HG02884 (cell line): ENCODE results near the gene CCDC71L.
"Not testable (repeated sequence)": the region's sequence is repeated elsewhere in the genome, so short reads cannot be mapped to it uniquely, and the experiment has no call there.

Experiments
- ATAC-seq: cut with Tn5 transposase; IDR thresholded peaks from one replicate; pipeline ENCODE4 v1.9.1; 2021; ENCODE audit warnings: mild to moderate bottlenecking, moderate library complexity; ENCODE audit not compliant: unreplicated experiment

The CCDC71L gene

DNA sequence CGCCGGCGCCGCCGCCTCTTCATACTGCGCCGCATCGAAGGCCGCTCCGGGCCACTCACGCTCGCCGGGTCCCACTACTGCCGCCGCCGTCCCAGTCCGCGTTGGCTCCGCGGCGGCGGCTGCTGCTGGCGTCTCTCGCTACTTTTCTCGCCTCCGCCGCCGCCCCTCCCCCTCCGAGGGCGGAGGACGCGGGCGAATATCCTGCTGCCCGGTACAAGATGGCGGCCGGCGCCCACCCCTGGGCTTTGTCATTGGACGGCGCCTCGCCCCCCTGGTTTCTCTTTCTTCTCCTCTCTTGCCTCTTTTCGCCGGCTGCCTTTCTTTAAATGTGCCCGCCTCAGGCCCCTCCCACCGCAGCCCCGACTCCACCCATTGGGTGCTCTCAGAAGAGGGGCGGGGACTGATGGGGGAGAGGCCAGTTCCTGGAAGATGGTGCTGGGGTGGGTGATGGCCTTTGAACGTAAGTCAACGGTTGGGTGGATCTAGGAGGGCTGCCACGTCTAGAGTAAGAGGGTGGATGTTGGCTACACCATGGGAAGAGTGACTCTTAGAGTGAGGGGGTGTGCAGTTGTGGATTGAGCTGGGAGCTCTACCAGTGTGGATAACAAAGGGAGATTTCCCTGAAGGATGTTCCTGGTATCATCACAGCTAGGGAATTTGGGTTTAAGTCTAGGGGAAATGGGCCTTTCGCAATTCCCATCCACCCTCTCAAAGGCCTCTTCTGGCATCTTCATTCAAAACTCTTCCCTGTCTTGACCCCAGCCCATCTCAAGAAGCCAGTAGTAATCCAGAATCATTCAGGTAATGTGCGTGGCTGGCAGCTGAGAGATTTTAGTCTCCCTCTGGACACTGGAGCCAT lies at the start of gene CCDC71L:
Gene CCDC71L (minus strand): TSS at position 297 of the 859 bp plus-strand sequence. CDS start 262 bp downstream, at position 35.
- ATAC-seq: peak; percentile 72

DNA sequence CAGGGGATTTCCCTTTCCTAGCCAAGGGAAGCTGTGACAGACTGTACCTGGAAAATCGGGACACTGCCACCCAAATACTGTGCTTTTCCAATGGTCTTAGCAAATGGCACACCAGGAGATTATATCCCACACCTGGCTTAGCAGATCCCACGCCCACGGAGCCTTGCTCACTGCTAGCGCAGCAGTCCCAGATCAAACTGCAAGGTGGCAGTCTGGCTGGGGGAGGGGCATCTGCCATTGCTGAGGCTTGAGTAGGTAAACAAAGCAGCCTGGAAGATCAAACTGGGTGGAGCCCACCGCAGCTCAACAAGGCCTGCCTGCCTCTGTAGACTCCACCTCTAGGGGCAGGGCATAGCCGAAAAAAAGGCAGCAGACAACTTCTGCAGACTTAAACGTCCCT lies 48.6 kb upstream of the CCDC71L start:
- not testable (repeated sequence) for ATAC-seq

GRCh38 chr7:106704000-106704840 lies 43.3 kb upstream of the CCDC71L start:
- no peak for ATAC-seq

DNA sequence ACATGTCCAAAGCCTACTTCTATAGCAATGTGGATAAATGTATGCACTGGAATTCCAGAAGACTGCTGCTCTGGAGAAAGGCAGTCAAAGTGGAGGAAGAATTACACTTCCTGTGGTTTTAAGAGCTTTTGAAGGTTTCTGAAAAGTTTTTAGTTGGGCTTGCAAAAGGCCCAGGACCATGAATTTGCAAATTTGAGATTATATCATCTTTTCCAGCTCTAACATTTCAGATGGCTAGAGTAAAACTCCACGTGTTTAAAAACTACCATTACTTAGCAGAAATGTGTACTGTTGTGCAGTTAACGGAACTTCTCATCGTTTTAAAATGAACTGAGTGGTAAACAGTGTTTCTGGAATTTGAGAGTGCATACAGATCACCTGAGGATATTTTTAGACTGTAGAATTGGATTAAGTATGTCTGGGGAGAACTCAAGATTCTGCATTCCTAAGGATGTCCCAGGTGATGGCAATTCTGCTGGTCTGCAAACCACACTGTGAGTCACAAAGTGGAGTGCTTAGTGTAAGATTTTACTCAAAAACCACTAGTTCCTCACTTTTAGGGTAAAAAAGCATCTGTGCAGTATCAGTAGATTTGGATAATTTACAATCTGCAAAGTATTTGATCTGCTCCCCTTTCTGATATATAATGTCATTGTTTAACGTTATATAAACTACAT lies 32.9 kb upstream of the CCDC71L start:
- ATAC-seq: no peak

- ATAC-seq: no peak
Observed at GRCh38 chr7:106692450-106693051, 31.6 kb upstream of the CCDC71L start.

DNA sequence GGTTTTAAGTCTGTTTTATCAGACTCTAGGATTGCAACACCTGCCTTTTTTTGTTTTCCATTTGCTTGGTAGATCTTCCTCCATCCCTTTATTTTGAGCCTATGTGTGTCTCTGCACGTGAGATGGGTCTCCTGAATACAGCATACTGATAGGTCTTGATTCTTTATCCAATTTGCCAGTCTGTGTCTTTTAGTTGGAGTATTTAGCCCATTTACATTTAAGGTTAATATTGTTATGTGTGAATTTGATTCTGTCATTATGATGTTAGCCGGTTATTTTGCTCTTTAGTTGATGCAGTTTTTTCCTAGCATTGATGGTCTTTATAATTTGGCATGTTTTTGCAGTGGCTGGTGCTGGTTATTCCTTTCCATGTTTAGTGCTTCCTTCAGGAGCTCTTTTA lies 27.2 kb upstream of the CCDC71L start:
- ATAC-seq: not testable (repeated sequence)

- ATAC-seq: no peak
Observed at GRCh38 chr7:106683941-106684340, 23.0 kb upstream of the CCDC71L start.

GRCh38 chr7:106681815-106682495 lies 21.0 kb upstream of the CCDC71L start:
- ATAC-seq: no peak

- peak; percentile 62 for ATAC-seq
Observed at GRCh38 chr7:106679153-106679931, 18.4 kb upstream of the CCDC71L start.

DNA sequence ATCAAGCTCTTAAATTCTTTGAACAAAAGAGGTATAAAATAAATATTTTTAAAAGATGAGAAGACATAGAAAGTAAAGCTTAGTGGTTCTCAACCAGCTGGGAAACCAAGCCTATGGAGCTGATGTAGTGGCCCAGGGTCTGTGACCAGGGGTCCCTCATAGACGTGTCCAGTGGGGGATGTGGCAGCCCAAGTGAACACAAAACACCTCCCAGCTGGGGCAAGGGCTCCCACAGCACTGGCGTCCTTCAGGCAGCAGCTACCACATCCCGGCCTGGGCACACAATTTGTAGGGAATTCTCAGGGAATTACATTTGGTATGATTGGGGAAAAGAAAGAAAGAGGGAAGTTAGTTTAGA lies 17.8 kb upstream of the CCDC71L start:
- ATAC-seq: no peak

GRCh38 chr7:106676506-106676905 lies 15.5 kb upstream of the CCDC71L start:
- ATAC-seq: not testable (repeated sequence)

DNA sequence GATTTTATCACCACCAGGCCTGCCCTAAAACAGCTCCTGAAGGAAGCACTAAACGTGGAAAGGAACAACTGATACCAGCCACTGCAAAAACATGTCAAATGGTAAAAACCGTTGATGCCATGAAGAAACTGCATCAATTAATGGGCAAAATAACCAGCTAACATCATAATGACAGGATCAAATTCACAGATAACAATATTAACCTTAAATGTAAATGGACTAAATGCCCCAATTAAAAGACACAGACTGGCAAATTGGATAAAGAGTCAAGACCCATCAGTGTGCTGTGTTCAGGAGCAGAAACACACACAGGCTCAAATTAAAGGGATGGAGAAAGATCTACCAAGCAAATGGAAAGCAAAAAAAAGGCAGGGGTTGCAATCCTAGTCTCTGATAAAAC lies 12.7 kb upstream of the CCDC71L start:
- ATAC-seq: not testable (repeated sequence)

DNA sequence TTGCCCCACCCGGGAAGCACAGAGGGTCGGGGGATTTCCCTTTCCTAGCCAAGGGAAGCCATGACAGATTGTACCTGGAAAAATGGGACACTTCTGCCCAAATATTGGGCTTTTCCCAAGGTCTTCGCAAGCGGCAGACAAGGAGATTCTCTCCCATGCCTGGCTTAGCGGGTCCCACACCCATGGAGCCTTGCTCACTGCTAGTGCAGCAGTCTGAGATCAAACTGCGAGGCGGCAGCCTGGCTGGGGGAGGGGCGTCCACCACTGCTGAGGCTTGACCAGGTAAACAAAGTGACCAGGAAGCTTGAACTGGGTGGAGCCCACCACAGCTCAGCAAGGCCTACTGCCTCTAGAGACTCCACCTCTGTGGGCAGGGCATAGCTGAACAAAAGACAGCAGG lies 11.0 kb upstream of the CCDC71L start:
- not testable (repeated sequence) for ATAC-seq

GRCh38 chr7:106671160-106671559 lies 10.2 kb upstream of the CCDC71L start:
- no peak for ATAC-seq

DNA sequence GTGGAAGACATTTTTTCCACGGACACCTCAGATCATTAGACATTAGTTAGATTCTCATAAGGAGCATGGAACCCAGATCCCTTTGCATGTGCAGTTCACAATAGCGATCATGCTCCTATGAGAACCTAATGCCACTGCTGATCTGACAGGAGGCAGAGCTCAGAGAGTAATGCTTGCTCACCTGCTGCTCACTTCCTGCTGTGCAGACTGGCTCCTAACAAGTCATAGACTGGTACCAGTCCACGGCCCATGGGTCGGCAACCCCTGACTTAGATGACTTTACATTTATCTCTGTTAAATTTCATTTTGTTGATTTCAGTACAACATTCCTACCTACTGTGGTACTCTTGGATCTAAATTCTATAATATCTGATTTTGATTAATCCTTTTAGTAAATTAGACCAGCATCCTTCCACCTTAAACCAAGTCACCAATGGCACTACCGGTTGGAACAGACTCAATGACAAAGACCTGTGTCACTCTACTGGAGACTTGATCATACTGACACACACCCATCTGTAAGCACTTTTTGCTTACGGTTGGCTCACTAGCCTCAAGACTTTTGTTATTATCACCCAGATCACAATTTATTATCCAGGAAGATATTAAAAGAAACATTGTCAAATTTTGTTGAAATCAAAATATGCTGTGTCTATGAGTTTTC lies 8.0 kb upstream of the CCDC71L start:
- no peak for ATAC-seq

GRCh38 chr7:106666353-106666752 lies 5.4 kb upstream of the CCDC71L start:
- ATAC-seq: no peak

DNA sequence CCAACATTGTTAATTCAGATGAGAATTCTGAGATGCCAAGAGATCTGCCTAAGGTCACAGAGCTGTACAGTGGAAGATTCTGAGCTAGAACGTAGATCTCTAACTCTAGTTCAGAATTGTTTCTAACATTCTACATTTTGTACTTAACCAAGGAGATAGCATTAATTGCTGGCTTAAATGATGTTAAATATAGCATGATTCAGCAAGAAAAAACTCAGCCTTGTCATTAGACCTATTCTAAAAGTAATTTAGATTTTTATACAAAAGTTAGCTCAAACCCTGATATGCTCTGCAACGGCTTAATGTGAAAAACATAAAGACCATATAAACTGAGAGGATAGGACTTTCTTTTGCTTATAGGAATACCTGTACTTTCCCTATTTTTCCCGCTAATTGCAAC lies 3.4 kb upstream of the CCDC71L start:
- ATAC-seq: no peak

DNA sequence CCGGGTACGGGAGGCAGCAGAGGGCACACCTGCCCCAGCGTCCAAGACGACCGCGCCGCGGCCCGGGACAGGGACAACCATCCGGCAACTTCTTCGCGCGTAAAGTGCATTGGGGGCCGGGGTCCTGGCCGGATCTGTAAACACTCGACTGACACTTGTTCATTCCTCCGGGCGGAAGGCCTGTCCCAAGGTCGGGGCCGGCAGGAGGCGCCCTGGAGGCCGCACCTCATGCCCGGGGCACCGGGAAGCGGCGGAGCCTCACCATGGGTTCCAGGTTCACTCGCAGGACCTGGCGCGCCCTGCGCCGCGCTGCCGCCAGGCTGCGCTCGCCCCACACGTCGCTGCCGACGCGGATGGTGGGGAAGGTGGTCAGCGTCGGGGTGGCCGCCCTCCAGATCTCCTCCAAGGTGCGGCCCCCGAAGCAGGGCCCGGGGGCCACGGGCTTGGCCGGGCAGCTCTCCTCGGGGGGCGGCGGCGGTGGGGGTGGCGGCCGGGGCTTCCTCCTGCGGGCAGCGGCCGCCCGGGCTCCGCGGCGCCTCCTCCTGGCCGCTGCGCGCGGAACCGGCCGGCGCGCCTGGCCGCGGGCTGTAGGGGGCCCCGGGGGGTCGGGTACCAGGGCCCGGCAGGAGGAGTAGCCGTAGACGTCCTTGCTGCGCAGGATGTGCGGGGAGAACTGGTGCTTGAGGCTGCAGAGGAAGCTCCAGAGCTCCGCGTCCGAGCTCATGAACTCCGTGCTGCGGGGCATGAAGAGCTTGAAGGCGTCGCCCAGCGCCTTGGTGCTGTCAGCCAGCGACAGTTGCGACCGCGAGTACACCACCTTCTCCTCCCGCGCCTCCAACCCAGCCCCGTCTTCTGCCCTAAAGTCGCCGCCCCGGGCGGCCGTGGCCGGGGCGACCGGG lies 746 bp downstream of the CCDC71L start:
- peak; percentile 45 for ATAC-seq
